Activated CD4-positive, alpha-beta T cell treated with anti-CD3 and anti-CD28 coated beads for 24 hours (primary cell): ENCODE measurements around the gene ELN.

Experiments used
- DNase-seq, 2 donors: peaks; one replicate each; pipeline ENCODE4 v3.0.0-alpha.2; 2020; ENCODE audit warnings: low read depth in 2 of 2

Gene ELN

GRCh38 chr7:74023092-74023536, 4.9 kb upstream of the ELN start:
- DNase-seq: no peak

DNA sequence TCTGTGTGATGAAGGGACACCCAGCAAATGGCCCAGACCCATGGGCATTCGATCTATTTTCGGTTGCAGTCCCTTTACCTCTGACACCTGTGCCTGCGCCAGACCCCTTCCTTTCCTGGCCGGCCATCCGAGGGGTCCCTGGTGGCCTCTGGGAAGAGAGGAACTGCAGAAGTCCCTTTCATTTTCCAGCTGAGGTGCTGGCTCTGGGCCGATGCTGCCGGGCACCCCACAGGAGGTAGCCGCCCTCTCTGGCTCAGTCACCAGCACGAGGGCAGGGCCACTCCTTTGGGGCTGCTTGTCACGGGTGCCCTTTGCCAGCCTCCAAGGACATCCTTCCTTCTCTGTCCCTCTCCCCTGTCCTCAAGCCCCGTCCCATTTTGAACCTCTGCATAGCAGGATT, 4.2 kb upstream of the ELN start:
- no peak for DNase-seq

- DNase-seq: no peak
Observed at GRCh38 chr7:74025146-74025545, 2.8 kb upstream of the ELN start.

- DNase-seq: no peak
Observed at GRCh38 chr7:74025730-74026129, 2.2 kb upstream of the ELN start.

GRCh38 chr7:74026406-74026902, 1.5 kb upstream of the ELN start:
- DNase-seq: no peak

DNA sequence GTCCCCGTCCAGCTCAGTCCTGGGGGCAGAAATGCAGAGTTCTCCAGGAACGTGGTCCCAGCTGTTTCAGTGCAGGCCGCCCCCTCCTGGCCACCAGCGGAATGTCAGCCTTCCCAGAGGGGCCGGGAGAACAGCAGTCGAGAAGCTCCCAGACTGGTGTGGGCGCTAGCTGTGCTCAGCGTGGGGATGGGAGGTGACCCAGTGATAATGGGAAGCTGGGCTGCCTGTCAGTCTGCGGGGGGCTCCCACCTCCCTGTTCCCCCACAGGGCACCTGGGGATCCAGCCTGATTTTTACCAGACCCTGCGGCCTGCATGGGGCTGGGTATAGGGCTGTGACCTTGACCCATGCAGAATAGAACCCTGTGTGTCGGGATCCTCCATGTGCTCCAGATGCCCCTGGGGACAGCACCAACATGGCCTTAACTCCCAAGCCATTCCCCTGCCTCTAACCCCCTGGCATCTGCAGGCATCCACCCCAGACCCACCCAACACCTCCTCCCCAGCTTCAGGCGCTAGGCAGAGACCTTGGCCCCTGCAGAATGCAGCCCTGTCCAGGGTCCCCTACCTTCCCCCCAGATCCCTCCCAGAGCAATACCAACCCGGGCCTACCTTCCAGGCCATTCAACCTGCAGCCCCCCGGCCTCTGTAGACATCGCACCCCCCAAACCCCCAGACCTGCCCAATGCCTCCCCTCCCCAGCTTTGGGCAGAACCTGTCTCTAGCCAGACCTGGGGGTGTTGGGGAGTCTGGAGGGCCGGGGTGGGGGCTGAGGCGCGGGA, 880 bp upstream of the ELN start:
- peak; percentile 44 to 55 for DNase-seq

DNA sequence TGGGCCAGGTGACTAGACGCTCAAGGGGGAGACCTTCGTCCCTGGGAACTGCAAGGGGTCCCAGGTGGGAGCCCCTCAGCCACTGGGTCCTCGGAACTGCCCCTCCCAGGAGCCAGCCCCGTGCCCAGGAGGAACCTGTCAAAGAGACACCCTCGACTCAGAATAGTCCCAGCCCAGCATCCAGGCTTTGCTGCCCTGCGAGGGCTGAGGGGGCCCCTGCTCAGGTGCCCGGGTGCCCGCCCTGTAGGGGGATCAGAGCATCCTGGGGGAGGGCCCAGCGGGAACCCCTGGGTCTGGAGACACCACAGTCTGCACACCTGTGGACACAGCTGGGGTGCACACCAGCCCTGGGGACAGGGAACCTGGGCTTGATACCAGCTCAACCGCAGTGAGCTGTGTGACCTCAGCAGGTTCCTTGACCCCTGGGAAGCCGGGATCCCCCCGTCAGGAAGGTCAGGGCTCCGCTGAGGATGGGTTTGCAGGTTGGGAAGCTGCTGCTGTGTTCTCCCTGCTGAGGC, 407 bp downstream of the ELN start:
- DNase-seq: no peak

DNA sequence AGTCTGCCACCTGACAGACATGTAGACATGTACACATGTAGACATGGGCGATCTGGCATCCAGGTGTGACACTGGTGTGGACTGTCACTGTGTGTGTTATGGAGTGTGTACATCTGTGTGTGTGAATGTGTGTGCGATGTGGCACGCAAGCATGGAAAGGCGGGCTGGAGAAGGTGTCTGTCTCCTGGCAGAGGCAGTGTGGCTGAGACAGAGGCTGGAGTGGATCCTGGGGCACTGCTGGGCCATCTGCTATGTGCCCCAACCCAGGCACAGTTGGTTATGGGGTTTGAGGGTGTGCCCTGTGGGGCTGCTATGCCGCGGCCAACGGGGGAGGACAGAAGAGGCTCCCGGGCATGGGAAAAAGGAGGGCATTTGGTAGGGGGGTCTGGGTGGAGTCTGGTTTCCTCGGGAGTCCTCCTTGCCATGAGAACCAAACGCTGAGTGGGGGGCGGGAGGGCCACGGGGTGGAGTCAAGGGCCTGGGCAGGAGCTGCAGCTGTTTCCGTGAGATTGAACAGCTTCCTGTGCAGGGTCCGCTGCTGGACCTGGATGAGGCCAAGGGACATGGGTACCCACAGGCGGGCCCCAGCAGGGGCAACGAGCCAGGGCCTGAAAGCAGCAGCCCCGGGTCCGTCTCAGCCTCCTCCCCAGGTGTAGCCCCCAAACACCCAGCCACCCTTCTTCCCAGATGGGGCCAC, 1.3 kb downstream of the ELN start:
- DNase-seq: no peak

GRCh38 chr7:74029991-74030415, 2.0 kb downstream of the ELN start:
- no peak for DNase-seq

DNA sequence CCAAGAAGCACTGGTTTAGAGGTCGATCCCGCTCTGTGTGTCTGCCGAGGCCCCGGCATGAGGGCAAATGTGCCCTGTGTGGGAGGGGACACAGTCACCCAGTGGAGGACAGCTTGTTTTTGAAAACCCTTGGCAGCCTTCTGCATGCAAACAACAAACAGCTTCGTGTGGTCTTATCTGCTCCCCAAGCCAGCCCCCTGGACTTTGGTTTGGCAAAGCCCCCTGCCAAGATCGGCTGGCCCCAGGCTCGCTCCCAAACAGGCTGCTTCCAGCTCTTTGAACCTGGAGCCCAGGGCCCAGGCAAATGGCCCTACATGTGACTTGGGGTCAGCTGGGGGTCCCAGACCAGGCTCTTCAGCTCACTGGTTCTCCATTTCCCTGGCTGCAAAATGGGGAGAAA, 2.9 kb downstream of the ELN start:
- no peak for DNase-seq

GRCh38 chr7:74031403-74032190, 3.6 kb downstream of the ELN start:
- DNase-seq: no peak

DNA sequence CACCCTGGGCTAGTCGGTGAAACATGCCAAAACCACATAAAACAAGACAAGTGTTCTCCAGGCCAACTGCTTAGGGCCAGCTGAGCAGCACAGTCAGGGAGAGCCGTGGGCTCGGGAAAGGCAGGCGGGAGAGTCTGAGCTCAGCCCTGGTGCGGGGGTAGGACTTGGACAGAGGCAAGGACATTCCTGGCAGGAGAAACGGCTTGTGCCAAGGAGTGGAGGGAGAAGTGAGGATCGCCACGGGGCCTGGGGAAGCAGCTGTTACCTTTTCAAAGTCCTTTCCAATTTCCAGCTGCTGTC, 4.2 kb downstream of the ELN start:
- DNase-seq: no peak

- no peak for DNase-seq
Observed at GRCh38 chr7:74032624-74033371, 4.8 kb downstream of the ELN start.

DNA sequence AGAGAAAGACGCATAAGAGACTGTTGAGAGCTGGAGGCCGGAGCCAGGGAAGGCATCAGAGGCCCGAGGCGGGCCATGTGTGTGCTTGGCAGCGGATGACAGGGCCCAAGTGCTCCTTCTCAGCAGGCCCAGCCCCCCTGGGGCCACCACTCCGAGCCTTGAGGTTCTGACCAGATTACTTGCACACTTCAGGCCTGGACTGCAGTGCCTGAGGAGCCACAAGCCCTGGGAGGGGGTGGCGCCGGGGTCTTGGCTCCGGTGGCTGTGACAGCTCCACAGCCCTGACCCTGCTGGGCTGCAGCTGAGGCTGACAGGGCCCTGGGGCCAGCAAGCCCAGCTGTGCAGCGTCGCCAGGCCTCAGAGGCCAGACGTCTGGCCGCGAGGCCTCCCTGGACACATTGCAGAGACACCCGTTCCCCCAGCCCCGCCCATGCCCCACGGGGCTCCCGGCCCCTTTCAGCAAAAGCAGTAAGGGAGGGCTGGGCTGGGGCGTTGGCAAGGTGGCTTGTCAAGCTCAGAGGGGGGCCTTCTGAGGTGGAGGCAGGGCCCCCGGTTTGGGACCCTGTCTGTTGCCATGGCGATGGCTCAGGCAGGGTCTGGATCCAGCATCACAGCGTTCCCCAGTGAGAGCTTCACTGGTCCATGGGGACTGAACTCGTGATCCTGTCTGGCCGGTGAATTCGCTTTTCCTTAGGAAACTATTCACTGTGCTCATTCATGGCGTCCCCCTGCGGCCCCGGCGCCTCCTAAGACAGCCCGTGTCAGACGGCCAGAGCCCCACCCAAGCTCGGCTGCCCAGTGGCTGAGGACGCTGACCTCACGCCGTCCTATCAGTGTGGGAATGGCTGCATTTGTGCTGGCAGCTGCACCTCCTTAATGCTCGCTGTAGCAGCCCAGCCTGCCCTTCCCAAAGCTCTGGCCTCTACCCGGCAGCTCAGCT, 5.7 kb downstream of the ELN start:
- no peak for DNase-seq

DNA sequence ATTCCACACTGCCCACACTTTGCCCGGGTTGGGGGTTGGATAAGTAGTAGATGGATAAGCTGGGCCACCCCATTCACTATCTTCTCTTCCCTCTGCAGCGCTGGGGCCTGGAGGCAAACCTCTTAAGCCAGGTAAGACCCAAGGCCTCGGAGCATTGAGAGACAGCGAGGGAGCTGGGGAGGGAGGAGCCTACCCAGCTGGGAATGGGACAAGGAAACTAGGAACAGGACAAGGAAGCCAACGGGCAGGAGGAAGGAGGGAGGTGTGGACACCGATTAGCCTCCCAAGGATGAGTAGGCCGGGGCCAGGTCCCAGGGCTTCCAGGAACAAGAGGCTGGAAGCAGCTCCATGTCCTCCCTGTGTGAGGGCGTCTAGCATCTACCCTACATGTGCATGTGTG, 9.6 kb downstream of the ELN start:
- DNase-seq: no peak

- no peak for DNase-seq
Observed at GRCh38 chr7:74038194-74038961, 10.4 kb downstream of the ELN start.

DNA sequence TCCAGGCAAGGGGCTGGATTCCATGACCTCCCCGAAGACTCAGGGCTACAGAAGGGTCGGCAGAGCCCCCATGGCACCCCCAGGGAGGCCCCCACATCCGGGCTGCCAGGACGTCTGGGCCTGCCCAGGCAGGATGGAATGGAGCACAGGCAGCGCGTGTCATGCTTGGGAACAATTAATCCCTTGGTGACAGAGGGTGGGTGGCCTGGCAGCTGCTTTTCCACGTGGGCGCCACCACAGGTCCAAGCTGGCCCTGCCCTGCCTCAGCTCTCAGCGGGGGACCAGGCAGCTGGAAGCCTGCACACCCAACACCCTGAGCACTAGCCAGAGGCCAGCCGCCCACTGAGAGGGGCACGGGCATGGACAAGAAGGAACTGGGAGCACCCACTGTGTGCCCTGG, 11.4 kb downstream of the ELN start:
- DNase-seq: no peak

GRCh38 chr7:74040101-74040790, 12.3 kb downstream of the ELN start:
- DNase-seq: no peak
